HFFc6 (cell line): ENCODE measurements around the gene NPLOC4. TPM values are rescaled to one million over a fixed set of nuclear protein-coding genes. Genes with fewer than 3 reads are reported as not detected.

Source experiments
- DNase-seq: peaks from one replicate; pipeline ENCODE4 v3.0.0-alpha.2; 2018
- H3K27ac Mint-ChIP-seq: 2 replicates; pipeline ENCODE4 v1.8.0; 2020; ENCODE audit warnings: mild to moderate bottlenecking, mixed read lengths
- H3K27me3 Mint-ChIP-seq: 2 replicates; pipeline ENCODE4 v1.8.0; 2021; ENCODE audit warnings: mild to moderate bottlenecking, moderate library complexity, mixed read lengths; ENCODE audit not compliant: insufficient read depth
- H3K36me3 Mint-ChIP-seq: 2 replicates; pipeline ENCODE4 v1.8.0; 2021; ENCODE audit warnings: low read depth, mixed read lengths
- H3K4me1 Mint-ChIP-seq: 2 replicates; pipeline ENCODE4 v1.8.0; 2020; ENCODE audit warnings: low read depth, mixed read lengths
- H3K4me3 Mint-ChIP-seq: 2 replicates; pipeline ENCODE4 v1.8.0; 2020; ENCODE audit warnings: mild to moderate bottlenecking, moderate library complexity, mixed read lengths
- H3K9me3 Mint-ChIP-seq: 2 replicates; pipeline ENCODE4 v1.8.0; 2020; ENCODE audit warnings: mild to moderate bottlenecking, mixed read lengths
- CTCF ChIP-seq: fragments of 200-600 bp; sonication (generic); IDR thresholded peaks from 2 replicates; pipeline ENCODE4 v1.5.0; 2021; ENCODE audit warnings: antibody characterized with exemption, mild to moderate bottlenecking
- total RNA-seq, 6 experiments: library from RNA; stranded (reverse); fragmentation: NEBNext Ultra II Directional; extraction: Animal tissue kit (Norgen Biotek cat#: 25700); gene quantifications; 2 replicates in 1 of 6; 3 replicates in 5 of 6; pipeline ENCODE4 v1.2.3, GENCODE V29; 2021

NPLOC4 gene
- total RNA-seq, 6 experiments from 2014 or later: 121 to 140 (median 133) TPM

- Mint-ChIP-seq H3K36me3 (peaks cover 54% of the 10 kb centered on the region), H3K9me3 (no peaks in the 10 kb centered on the region), H3K27ac (peak overlapping the region; percentile 94), H3K4me3 (peak overlapping the region; percentile 73), H3K4me1 (peaks cover 82% of the 10 kb centered on the region), H3K27me3 (peaks cover 9% of the 10 kb centered on the region)
- TF ChIP-seq CTCF: no peak
- no peak for DNase-seq
These were observed 58.9 kb downstream of the NPLOC4 start for GRCh38 chr17:81578038-81578441.

GRCh38 chr17:81577278-81578000 lies 59.5 kb downstream of the NPLOC4 start:
- H3K27me3 Mint-ChIP-seq: peaks cover 9% of the 10 kb centered on the region
- no peak for DNase-seq
- peaks cover 76% of the 10 kb centered on the region for H3K4me1 Mint-ChIP-seq
- no peaks in the 10 kb centered on the region for H3K9me3 Mint-ChIP-seq
- peak overlapping the region; percentile 94 for H3K27ac Mint-ChIP-seq
- no peak for TF ChIP-seq CTCF
- H3K4me3 Mint-ChIP-seq: peak overlapping the region; percentile 73
- peaks cover 58% of the 10 kb centered on the region for H3K36me3 Mint-ChIP-seq

GRCh38 chr17:81576621-81577277 lies 60.2 kb downstream of the NPLOC4 start:
- peaks cover 70% of the 10 kb centered on the region for H3K4me1 Mint-ChIP-seq
- H3K4me3 Mint-ChIP-seq: peak overlapping the region; percentile 73
- H3K9me3 Mint-ChIP-seq: no peaks in the 10 kb centered on the region
- H3K27me3 Mint-ChIP-seq: peaks cover 9% of the 10 kb centered on the region
- peak; percentile 82 for DNase-seq
- peaks cover 53% of the 10 kb centered on the region for H3K36me3 Mint-ChIP-seq
- H3K27ac Mint-ChIP-seq: peak overlapping the region; percentile 94
- peak; percentile 13; the same call in 1 of the 2 replicates for TF ChIP-seq CTCF

- H3K4me3 Mint-ChIP-seq: peak overlapping the region; percentile 73
- DNase-seq: no peak
- H3K9me3 Mint-ChIP-seq: no peaks in the 10 kb centered on the region
- H3K36me3 Mint-ChIP-seq: peaks cover 53% of the 10 kb centered on the region
- no peak for TF ChIP-seq CTCF
- peaks cover 65% of the 10 kb centered on the region for H3K4me1 Mint-ChIP-seq
- peaks cover 9% of the 10 kb centered on the region for H3K27me3 Mint-ChIP-seq
- H3K27ac Mint-ChIP-seq: peak overlapping the region; percentile 94; the same call in 1 of the 2 replicates
These were observed 61.1 kb downstream of the NPLOC4 start for GRCh38 chr17:81575836-81576235.

GRCh38 chr17:81574643-81574956 lies 62.3 kb downstream of the NPLOC4 start:
- Mint-ChIP-seq H3K27ac (no peak overlapping the region), H3K27me3 (peaks cover 6% of the 10 kb centered on the region), H3K36me3 (peaks cover 54% of the 10 kb centered on the region), H3K9me3 (no peaks in the 10 kb centered on the region), H3K4me1 (peaks cover 53% of the 10 kb centered on the region), H3K4me3 (no peak overlapping the region)
- DNase-seq: no peak
- TF ChIP-seq CTCF: no peak
